ENCODE results near the gene CIT.

DNA sequence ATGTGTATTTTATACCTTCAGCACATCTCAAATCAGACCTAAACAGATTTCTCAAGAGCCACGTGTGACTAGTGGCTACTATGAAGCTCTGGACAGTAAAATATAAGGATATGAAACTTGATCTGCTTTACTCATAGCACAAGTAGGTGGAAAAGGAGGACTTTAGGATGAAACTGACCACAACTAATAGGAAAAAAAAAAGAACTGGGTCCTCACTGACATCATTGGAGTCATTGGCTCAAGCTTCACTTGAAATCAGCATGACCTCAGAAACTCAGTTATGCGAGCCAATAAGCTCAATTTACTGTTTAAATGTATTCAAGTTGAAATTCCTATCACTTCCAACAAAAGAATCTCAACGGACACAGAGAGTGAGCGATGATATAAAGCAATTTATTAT lies 34.1 kb upstream of the CIT start:
- TF ChIP-seq CTCF (tag by site-specific recombination; IDR thresholded peaks at IDR 0.05) (no peak), ZBTB10 (tag by site-specific recombination; IDR thresholded peaks at IDR 0.05) (no peak), PRDM10 (tag by site-specific recombination; IDR thresholded peaks at IDR 0.05) (no peak), REST (tag by site-specific recombination; IDR thresholded peaks at IDR 0.05) (no peak), KLF16 (tag by site-specific recombination; IDR thresholded peaks at IDR 0.05) (no peak), ZFP41 (tag by site-specific recombination; IDR thresholded peaks at IDR 0.05; ENCODE audit: borderline replicate concordance) (no peak), ZSCAN16 (tag by site-specific recombination; IDR thresholded peaks at IDR 0.05) (no peak), ZNF394 (tag by site-specific recombination; IDR thresholded peaks at IDR 0.05; ENCODE audit: borderline replicate concordance) (no peak), YY1 (tag by site-specific recombination; IDR thresholded peaks at IDR 0.05) (no peak), ZNF473 (tag by site-specific recombination; IDR thresholded peaks at IDR 0.05) (no peak)
